NCI-H2196 (cell line): Measurements from ENCODE around the gene TPRX2.
"Not testable (repeated sequence)": the region's sequence is repeated elsewhere in the genome, so short reads cannot be mapped to it uniquely, and the experiment has no call there.

Experiments used
- DNase-seq: peaks from one replicate; lab custom pipeline; 2025; ENCODE audit not compliant: unreplicated experiment; lab: John Stamatoyannopoulos, UW

TPRX2 gene, protein sequence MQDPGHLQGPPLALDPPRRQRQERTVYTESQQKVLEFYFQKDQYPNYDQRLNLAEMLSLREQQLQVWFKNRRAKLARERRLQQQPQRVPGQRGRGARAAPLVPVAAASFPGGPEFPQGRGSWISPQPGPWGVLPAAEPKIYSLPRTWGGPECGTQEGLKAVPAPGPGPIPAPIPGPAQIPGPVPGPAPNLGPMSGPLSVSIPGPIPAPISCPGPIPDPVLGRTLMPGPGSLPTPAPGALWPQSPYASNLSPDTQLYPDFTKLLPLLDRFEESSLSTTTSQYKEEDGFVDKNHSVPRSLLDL

DNA sequence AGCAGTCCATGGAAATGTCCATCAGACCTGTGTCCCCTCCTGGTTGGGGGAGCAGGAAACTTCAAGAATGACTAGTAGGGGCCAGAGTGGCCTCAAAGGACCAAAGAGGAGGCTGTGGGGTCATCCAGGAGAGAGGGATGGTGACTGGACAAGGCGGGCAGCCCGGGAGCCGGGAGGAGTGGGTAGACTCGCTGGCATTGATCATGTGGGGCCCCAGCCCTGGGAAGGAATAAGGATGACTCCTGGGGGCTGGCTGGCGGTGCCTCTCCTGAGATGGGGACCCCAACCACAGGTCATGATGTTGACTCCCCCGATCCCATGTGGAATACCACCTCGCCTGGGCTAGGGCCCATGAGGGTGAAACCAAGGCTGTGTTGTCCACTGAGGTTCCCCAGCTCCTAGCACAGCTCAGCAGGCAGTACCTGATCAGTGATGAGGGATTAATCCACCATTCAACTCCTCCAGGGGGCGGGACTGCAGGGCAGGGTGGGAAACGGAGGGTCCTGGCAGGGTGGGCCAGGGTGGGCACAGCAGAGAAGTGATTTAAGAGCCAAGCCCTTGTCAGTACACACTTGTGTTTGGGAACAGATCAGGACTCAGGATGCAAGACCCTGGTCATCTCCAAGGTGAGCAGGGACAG, at the start of gene TPRX2:
TPRX2 (plus strand) TSS at position 590 of the 640 bp plus-strand sequence; CDS start at position 602, 12 bp downstream.
- not testable (repeated sequence) for DNase-seq

DNA sequence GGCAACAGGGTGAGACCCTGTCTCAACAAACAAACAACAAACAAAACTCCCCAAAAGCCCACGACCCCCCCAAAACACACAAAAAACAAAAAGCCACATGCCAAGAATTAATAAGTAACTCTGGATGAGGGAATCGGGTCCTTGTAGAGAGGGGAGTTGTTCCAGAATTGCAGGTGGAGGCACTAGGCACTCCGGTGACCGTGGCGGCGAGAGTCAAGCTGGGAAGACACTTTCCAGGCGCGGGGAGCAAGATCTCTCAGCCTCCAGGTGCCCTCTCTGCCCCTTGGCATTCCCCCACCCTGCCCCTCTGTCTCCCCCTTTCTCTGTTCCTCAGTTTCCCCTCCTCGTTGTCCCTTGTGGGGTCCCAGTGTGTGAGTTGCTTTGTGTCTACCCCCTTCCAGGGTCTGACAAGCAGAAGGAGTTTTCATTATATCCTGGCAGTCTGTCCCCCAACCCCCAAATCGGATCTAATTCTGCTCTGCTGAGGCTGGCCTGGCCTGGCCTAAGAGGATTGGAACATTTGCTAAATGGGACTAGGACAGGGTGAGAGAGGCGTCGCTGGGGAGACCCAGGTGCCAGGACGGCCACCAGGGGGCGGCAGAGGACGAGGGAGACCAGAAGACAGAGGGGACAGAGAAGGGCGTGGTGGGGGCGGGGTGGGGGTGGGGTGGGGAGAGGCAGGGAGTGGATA, 45.6 kb upstream of the TPRX2 start:
- peak; percentile 71 for DNase-seq

DNA sequence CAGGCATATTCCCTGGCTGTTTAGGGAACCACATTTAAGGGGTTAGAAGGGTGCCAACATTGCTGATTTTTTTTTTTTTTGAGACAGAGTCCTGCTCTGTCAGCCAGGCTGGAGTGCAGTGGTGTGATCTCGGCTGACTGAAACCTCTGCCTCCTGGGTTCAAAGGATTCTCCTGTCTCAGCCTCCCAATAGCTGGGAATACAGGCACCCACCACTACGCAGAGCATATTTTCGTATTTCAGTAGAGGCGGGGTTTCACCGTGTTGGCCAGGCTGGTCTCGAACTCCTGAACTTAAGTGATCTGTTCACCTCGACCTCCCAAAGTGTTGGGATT, 45.1 kb upstream of the TPRX2 start:
- DNase-seq: no peak

DNA sequence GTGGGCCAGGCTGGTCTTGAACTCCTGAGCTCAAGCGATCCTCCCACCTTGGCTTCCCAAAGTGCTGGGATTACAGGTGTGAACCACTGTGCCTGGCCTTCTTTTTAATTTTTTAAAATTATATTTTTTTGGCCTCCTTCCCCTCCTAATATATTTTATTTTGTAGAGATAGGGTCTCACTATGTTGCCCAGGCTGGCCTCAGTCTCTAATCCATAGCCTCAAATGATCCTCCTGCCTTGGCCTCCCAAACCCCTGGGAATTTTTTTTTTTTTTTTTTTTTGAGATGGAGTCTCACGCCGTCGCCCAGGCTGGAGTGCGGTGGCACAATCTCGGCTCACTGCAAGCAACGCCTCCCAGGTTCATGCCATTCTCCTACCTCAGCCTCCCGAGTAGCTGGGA, 42.8 kb upstream of the TPRX2 start:
- DNase-seq: not testable (repeated sequence)

DNA sequence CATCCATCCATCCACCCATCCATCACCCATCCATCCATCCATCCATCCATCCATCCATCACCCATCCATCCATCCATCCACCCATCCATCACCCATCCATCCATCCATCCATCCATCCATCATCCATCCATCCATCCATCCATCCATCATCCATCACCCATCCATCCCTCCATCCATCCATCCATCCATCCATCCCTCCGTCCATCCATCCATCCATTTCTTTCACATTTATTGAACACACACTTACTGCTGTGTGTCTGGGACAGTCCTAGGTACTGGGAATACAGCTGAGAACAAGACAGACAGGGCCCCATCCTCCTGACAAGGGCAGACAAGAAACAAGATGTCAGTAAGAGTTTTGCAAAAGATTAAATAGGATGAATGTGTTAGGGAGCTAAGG, 40.8 kb upstream of the TPRX2 start:
- DNase-seq: not testable (repeated sequence)

DNA sequence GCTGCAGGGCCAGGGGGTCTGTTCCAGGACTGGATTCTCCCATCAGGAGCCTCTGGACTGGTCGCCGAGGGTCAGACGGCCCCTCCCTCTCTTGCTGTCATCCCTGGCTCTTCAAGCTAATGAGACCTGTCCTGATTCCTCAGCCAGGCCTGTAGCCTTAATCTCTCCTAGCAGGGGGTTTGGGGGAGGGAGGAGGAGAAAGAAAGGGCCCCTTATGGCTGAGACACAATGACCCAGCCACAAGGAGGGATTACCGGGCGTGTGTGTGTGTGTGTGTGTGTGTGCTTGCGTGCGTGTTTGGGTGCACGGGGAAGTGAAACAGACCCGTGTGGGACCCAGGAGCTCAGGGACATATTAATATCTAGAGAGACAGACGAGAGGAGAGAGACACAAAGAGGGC, 39.2 kb upstream of the TPRX2 start:
- no peak for DNase-seq

DNA sequence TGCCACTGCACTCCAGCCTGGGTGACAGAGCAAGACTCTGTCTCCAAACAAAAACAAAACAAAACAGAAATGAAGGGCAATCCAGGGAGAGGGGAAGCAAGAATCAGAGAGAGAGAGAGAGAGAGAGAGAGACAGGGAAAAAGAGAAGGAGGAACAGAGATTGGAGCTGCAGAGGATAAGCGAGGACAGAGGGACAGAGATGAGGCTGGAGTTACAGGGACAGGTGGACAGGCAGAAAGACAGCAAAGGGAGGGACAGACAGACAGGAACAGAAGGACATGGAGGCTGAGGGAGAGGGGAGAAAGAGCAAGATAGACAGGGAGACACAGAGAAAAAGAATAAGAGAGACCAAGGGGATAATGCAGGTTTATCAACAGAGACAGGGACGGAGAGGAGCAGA, 38.6 kb upstream of the TPRX2 start:
- no peak for DNase-seq

DNA sequence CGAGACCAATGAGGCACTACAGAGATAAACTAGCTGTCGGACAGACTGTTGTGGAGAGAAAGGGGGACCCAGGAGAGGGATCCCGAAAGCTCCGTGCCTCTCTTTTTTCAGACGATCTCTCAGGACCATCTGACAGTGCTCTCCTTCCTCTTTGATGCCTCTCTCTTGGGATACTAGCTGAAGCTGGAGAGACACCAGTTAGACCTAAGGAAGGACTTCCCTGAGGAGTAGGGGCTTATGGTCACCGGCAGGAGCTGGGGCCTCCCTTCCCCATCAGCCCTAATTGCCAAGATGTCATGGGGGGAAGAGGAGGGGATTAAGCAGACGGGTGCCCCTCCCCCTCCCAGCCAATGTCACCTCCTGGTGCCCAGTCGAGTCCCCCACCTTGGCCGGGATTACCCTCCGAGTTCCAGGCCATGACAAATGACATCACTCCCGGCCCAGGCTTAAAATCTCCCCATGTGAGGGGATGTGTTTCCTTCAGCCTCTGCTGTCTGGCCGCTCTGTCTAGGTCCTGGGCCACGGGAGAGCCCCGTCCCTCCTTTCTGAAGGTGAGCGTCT, 37.5 kb upstream of the TPRX2 start, which contains the start of gene CRX:
CRX (plus strand) TSS at position 478 of the 561 bp plus-strand sequence. CDS start 12,507 bp downstream, outside the sequence.
- DNase-seq: no peak

DNA sequence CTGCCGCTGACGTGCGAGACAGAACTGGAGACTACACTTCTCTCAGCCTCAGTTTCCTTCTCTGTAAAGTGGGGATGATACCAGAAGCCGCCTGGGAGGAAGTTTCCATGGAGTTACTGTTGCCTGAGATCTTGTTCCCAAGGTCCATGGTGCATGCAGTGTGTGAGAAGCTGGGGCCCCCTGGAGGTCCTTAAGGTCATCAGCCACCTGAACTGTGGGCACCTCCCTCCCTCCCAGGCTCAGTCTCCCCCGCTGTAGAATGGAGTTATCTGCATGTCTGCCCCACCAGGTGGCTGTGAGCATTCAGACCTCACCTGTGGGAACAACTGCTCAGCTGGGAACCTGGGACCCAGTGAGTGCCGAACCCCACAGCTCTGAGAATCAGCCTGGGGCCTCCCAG, 34.6 kb upstream of the TPRX2 start:
- no peak for DNase-seq

DNA sequence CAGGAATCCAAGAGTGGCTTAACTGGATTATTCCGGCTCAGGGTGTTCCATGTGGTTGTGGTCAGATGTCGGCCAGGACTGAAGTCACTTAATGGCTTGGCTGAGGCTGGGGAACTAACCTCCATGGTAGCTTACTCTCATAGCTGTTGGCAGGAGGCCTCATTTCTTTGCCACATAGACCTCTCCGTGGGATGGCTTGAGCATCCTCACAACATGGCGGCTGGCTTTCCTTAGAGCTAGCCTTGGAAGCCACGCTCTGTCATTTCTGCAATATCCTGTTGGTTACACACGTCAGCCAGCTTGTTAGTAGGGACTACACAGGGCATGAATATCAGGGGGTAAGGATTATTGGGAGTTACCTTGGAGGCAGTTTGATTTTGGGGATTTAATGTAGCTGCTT, 32.2 kb upstream of the TPRX2 start:
- no peak for DNase-seq

DNA sequence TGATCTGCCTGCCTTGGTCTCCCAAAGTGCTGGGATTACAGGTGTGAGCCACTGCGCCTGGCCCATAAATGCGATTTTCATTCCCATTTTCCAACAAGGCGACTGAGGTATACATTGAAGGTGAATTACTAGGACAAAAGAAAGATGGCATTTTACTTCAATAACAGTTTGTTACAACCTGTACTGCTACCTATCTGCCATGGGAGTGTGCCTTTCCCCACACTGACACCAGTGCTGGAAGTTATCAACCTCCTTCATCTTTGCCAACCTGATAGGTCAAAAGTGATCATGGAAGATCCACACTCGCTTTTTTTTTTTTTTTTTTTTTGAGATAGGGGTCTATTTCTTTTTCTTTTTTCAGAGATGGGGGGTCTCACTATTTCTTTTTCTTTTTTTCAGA, 26.3 kb upstream of the TPRX2 start:
- no peak for DNase-seq

DNA sequence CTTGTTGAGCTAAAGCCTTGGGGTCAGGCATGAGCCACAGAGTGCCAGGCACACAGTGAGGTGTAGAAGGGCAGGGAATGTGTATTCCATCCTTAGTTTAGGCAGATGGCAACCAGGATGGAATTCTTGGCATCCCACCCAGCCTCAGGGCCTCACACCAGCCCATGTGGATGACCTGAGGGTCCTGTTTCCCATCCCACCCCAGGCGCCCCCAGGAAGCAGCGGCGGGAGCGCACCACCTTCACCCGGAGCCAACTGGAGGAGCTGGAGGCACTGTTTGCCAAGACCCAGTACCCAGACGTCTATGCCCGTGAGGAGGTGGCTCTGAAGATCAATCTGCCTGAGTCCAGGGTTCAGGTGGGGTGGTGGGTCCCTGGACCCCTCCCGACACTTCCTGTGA, 23.0 kb upstream of the TPRX2 start:
- no peak for DNase-seq

DNA sequence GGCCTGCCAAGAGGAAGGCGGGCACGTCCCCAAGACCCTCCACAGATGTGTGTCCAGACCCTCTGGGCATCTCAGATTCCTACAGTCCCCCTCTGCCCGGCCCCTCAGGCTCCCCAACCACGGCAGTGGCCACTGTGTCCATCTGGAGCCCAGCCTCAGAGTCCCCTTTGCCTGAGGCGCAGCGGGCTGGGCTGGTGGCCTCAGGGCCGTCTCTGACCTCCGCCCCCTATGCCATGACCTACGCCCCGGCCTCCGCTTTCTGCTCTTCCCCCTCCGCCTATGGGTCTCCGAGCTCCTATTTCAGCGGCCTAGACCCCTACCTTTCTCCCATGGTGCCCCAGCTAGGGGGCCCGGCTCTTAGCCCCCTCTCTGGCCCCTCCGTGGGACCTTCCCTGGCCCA, 19.6 kb upstream of the TPRX2 start:
- DNase-seq: no peak

DNA sequence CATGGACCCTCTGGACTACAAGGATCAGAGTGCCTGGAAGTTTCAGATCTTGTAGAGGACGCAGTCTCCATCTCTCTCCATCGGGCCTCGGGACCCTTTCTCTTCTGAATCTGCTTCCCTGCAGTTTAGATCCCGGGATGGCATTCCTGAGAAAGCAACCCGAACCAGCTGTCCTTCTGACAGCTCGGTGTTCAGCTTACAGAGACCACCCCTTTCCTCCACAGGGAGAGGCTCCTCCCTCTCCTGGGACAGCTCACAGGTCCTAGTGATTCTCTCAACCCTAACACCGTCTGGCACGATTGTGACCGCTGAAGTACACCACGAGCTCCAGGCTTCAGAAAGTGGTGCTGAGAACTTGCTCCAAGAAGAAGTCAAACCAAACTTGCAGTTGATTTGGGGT, 19.1 kb upstream of the TPRX2 start:
- DNase-seq: no peak

DNA sequence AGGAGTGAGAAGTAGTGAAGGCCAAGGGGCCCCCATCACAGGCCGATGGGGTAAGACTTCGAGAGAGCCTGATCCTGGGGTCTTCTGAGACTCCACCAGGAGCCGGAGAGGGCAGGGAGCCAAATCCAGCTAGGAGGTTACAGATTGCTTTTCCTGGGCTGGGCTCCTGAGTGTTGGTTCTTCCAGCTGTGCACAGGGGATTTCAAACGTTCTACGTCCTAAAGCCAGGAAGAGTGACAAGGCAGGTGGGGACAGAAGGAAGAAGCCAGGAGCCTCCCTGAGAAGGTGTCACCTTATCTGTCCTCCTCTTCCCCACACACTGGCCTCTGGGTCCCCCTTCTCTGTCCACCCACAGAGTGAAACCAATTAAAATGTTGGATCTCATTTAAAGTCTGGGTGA, 16.1 kb upstream of the TPRX2 start:
- DNase-seq: no peak

DNA sequence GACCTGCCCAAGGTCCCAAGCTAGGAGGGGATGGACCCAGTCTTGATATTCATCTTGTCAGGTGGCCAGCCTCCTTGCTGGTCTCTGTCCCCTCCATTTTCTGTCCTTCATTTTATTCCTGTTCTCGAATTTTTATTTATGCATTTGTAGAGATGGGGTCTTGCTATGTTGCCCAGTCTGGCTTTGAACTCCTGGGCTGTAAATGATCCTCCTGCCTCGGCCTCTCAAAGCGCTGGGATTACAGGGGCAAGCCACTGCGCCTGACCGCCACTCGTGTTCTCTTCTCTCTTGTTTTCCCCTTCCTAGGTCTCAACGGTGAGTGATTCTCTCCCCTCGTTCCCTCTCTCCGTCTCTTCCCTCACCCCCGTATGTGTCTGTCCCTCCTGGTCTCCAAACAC, 10.6 kb upstream of the TPRX2 start:
- no peak for DNase-seq

DNA sequence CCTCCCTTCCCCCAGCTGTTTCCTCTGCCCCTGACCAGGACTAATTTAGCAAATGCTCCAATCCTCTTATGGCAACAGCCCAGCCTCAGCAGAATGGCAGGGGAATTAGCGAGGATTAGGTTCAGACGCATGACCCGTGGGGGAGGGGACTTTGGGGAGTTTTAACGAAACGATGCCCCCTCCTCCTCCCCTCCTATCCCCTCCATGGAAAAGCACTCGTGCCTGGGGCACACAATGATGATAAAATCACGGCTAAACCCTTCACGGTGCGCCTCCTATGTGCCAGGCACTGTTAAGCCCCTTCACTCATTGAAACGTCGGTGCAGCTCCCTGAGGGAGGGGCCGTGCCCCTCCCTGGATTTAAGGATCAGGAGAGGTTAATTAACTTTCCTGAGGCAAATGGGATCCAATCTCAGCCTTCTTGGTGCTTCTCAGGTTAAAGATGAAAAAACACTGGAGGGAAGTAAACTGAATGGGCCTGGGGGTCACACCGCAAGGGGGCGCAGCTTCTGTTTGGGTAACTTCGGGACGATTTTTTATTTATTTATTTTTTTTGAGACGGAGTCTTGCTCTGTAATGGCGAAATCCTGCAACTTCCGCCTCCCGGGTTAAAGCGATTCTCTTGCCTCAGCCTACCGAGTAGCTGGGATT, 10.1 kb upstream of the TPRX2 start:
- DNase-seq: no peak

DNA sequence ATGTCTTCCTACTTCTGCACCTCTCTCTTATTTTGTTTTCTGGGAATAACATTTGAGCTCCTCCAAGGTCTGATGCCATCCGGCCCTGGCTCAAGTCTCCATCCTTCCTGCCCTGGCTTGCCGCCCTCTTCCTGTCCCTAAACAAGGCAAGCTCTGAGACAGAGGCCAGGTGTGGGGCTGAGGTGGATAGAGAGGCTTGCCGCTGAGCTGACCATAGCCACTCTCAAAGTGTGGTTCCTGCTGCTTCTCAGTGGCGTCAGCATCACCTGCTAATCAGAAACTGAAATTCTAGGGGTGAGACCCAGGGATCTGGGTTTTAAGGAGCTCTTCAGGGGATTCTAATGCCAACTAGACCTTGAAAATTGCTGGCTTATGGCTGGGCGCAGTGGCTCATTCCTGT, 6.0 kb upstream of the TPRX2 start:
- DNase-seq: no peak

DNA sequence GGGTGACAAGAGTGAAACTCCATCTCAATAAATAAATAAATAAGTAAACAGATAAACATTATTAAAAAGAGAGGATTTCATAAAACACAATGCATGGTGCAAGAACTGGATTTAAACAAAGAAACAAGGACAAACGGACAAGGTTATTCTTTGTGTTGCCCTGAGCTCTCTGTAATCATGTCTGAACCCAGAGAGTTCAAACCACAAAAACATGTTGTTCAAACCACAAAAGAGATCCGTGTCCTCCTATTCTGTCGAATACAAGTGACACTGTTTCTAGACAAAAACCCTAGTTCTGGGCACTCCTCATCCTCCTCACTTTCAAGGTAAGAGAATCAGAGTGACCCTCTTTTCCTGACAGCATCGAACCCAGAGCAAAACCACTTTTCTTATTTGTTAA, 4.6 kb upstream of the TPRX2 start:
- no peak for DNase-seq

DNA sequence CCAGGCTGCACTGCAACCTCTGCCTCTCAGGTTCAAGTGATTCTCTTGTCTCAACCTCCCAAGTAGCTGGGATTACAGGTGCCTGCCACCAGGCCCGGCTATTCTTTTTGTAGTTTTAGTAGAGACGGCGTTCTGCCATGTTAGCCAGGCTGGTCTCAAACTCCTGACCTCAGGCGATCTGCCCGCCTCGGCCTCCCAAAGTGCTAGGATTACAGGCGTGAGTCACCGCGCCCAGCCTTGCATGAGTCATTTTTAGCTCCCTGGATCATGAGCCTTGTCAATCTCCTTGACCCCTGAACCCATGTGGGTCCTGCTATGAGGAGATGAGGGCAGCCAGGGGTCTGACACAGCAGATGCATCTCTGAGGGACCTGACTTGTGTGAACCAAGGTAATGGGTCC, 804 bp upstream of the TPRX2 start:
- not testable (repeated sequence) for DNase-seq

DNA sequence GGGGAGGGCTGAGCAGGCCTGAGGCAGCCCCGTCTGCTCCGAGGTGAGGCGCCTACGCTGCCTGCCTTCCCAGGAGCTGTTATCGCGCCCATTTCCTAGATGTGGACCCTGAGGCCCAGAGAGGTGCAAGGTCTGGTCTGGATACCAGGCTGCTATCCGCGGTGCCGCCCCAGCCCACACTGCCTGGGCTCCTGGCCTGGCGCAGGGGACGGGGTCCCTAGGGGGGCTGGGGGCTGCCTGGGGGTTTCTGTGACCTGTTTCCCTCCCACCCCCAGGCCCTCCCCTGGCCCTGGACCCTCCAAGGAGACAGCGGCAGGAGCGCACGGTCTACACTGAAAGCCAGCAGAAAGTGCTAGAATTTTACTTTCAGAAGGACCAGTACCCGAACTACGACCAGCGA, 803 bp downstream of the TPRX2 start:
- DNase-seq: not testable (repeated sequence)
